DND-41 (cell line): ENCODE measurements around the gene GRIN1.

ENCODE experiments used
- ATAC-seq: fragments of 200-7000 bp; cut with Tn5 transposase; 3 replicates; pipeline ENCODE4 v1.9.1; 2021; ENCODE audit warnings: low read depth; ENCODE audit not compliant: insufficient read depth
- DNase-seq: peaks from one replicate; pipeline ENCODE4 v3.0.0-alpha.2; 2020
- H2AFZ ChIP-seq: 2 replicates; pipeline ENCODE4 v1.6.0; 2012; ENCODE audit warnings: low read depth, low read length
- H3K27ac ChIP-seq: 2 replicates; pipeline ENCODE4 v1.5.1; 2012; ENCODE audit warnings: low read length, inconsistent platforms
- H3K27me3 ChIP-seq: fragments of 200-600 bp; sonication (generic); 2 replicates; pipeline ENCODE4 v1.6.0; 2012; ENCODE audit warnings: low read length, mild to moderate bottlenecking, inconsistent platforms; ENCODE audit not compliant: insufficient read depth, poor library complexity
- H3K36me3 ChIP-seq: 2 replicates; pipeline ENCODE4 v1.5.1; 2012; ENCODE audit warnings: low read length, inconsistent platforms; ENCODE audit not compliant: insufficient read depth
- H3K4me1 ChIP-seq: 2 replicates; pipeline ENCODE4 v1.5.1; 2012; ENCODE audit warnings: mild to moderate bottlenecking, low read length; ENCODE audit not compliant: insufficient read depth
- H3K4me2 ChIP-seq: 2 replicates; pipeline ENCODE4 v1.6.0; 2012; ENCODE audit warnings: mild to moderate bottlenecking, moderate library complexity, low read length, inconsistent platforms; ENCODE audit not compliant: insufficient read depth
- H3K4me3 ChIP-seq, 2 experiments: fragments of 200-600 bp in 1 of 2; shearing (Covaris generic) in 1 of 2; 2 replicates each; pipeline ENCODE4 v1.5.1; 2012 to 2016; ENCODE audit warnings: inconsistent platforms in 2 of 2, low read length in 2 of 2, mild to moderate bottlenecking in 2 of 2, low read depth in 1 of 2, moderate library complexity in 1 of 2
- H3K79me2 ChIP-seq: 2 replicates; pipeline ENCODE4 v1.6.0; 2012; ENCODE audit warnings: low read length, inconsistent platforms; ENCODE audit not compliant: insufficient read depth
- H3K9ac ChIP-seq: 2 replicates; pipeline ENCODE4 v1.6.0; 2012; ENCODE audit warnings: low read depth, mild to moderate bottlenecking, inconsistent platforms, low read length, moderate library complexity
- H3K9me3 ChIP-seq: 2 replicates; pipeline ENCODE4 v1.5.1; 2012; ENCODE audit warnings: low read length, moderate library complexity, mild to moderate bottlenecking, inconsistent platforms; ENCODE audit not compliant: insufficient read depth, severe bottlenecking
- H4K20me1 ChIP-seq: 2 replicates; pipeline ENCODE4 v1.6.0; 2012; ENCODE audit warnings: low read length; ENCODE audit not compliant: insufficient read depth
- EZH2 ChIP-seq: IDR thresholded peaks from 3 replicates; pipeline ENCODE4 v1.6.1; 2012; ENCODE audit warnings: borderline replicate concordance, low read depth, mild to moderate bottlenecking, moderate library complexity, low read length, inconsistent platforms; ENCODE audit not compliant: severe bottlenecking
- TF ChIP-seq, protein P1 (sequence below): IDR thresholded peaks from 2 replicates; pipeline ENCODE4 v1.5.1; 2012; ENCODE audit warnings: borderline replicate concordance, low read length, moderate library complexity, mild to moderate bottlenecking; ENCODE audit not compliant: poor library complexity, severe bottlenecking; ENCODE audit errors: extremely low read depth

Gene GRIN1

DNA sequence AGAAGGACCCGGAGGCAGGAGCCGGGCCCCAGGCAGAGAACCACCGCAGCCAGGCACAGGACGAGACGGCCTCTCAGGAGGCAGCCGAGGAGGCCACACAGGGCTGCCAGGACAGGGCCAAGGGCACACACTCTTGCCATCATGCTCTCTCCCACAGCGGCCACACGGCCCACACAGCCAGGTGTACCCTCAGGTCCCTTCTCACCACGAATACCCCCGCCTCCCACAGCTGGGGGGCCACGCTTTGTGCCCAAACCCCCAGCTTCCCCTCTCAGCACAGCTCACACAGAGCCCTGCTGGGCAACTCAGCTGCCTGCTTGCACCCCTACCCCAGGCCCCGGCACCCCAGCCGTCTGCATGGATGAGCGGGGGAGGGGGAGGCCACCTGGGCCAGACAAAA, 54.8 kb downstream of the GRIN1 start:
- no peak overlapping the region for H2AFZ ChIP-seq
- H3K4me3 ChIP-seq, result no peak overlapping the region
- H3K27ac ChIP-seq, result no peak overlapping the region
- TF ChIP-seq, protein P1, sequence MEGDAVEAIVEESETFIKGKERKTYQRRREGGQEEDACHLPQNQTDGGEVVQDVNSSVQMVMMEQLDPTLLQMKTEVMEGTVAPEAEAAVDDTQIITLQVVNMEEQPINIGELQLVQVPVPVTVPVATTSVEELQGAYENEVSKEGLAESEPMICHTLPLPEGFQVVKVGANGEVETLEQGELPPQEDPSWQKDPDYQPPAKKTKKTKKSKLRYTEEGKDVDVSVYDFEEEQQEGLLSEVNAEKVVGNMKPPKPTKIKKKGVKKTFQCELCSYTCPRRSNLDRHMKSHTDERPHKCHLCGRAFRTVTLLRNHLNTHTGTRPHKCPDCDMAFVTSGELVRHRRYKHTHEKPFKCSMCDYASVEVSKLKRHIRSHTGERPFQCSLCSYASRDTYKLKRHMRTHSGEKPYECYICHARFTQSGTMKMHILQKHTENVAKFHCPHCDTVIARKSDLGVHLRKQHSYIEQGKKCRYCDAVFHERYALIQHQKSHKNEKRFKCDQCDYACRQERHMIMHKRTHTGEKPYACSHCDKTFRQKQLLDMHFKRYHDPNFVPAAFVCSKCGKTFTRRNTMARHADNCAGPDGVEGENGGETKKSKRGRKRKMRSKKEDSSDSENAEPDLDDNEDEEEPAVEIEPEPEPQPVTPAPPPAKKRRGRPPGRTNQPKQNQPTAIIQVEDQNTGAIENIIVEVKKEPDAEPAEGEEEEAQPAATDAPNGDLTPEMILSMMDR, result no peak
- TF ChIP-seq EZH2, result no peak
- H3K4me2 ChIP-seq, result no peak overlapping the region
- peaks cover 35% of the 10 kb centered on the region for H3K4me1 ChIP-seq
- H4K20me1 ChIP-seq, result peaks cover 36% of the 10 kb centered on the region
- ATAC-seq (no peak), DNase-seq (no peak)
- peaks cover 27% of the 10 kb centered on the region for H3K36me3 ChIP-seq
- H3K9ac ChIP-seq, result no peak overlapping the region
- H3K79me2 ChIP-seq, result peaks cover 22% of the 10 kb centered on the region
- H3K27me3 ChIP-seq, result no peaks in the 10 kb centered on the region
- H3K9me3 ChIP-seq, result no peaks in the 10 kb centered on the region

DNA sequence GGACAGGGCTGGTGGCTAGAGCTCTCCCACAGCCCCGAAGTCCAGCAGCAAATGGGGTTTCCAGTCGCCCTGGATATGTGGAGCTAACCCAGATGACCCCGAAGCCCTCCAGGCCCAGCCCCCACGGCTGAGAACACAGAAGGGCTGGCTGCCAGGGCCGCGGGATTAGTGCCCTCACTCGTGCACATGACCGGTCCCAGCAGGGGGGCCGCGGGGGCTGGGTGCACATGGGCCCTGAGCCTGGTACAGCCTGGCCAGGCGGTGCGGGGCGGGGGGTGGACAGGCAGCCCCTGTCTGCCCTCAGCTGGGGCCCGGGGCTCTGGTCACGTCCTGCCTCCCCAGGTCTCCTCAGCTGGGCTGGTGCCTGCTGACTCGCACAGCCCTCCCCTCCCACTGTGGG, 55.4 kb downstream of the GRIN1 start:
- Histone ChIP-seq H3K79me2 (peaks cover 20% of the 10 kb centered on the region), H2AFZ (no peak overlapping the region), H3K27ac (no peak overlapping the region), H4K20me1 (peaks cover 36% of the 10 kb centered on the region), H3K36me3 (peaks cover 22% of the 10 kb centered on the region), H3K9ac (no peak overlapping the region), H3K4me2 (no peak overlapping the region), H3K4me1 (peaks cover 36% of the 10 kb centered on the region), H3K27me3 (no peaks in the 10 kb centered on the region), H3K9me3 (no peaks in the 10 kb centered on the region), H3K4me3 (no peak overlapping the region)
- TF ChIP-seq EZH2, result no peak
- TF ChIP-seq, protein P1, result no peak
- DNase-seq (no peak), ATAC-seq (no peak)

DNA sequence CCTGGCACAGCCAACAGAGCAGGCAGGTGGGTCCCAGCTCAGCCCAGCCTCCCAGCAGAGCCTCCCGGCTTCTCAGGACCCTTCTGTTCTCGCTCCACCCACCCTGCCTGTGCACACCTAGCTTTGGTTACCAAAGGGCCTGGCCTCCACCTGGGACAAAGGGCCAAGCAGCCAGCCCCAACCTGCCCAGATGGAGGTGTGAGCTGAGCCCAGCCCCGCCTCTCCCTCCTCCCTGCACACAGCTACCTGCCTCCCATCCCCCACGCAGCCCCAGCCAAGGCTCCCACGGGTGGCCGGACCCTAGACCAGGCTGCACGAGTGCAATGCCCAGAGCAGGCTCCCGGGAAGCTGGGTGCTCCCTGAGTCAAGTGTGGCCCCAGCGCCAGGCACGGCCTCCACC, 56.0 kb downstream of the GRIN1 start:
- Histone ChIP-seq H3K9ac (no peak overlapping the region), H3K4me1 (peaks cover 36% of the 10 kb centered on the region), H3K9me3 (no peaks in the 10 kb centered on the region), H3K27ac (no peak overlapping the region), H3K27me3 (no peaks in the 10 kb centered on the region), H4K20me1 (peaks cover 34% of the 10 kb centered on the region), H2AFZ (no peak overlapping the region), H3K4me2 (no peak overlapping the region), H3K79me2 (peaks cover 15% of the 10 kb centered on the region; the same call in 1 of the 2 replicates), H3K36me3 (peaks cover 16% of the 10 kb centered on the region), H3K4me3 (no peak overlapping the region)
- no peak for ATAC-seq
- TF ChIP-seq EZH2, result no peak
- TF ChIP-seq, protein P1, result no peak
- no peak for DNase-seq

DNA sequence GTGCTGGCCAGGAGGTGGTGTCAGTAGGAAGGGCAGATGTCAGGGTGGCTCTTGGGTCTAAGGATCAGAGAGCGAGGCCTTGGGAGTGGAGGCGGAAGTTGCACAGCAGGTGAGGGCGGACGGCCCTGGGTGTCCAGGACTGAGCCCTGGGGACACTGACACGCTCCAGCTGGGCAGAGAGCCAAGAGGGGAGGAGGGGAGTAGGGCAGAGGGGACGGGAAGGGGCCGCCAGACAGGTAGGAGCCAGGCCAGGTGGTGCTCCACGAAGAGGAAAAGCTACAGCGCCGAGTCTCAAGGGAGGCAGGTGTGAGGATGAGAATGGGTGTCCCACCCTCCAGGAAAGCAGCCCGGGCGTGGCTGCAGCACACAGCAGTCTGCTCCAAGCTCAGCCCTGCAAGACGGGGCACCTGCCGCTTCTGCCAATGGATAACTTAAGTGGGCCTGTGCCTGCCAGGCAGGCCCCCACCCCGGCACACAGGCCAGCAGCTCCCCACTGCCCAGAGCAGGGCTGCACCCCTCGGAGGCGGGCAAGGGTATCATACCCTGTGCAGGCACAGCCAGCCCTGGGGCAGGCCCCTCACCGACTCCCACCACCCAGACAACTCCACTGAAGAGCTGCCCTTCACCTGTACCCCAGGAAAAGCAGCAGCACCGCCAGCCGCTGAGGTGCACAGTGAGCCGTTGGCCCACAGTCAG, 56.7 kb downstream of the GRIN1 start:
- no peaks in the 10 kb centered on the region for H3K27me3 ChIP-seq
- no peak overlapping the region for H2AFZ ChIP-seq
- no peak overlapping the region for H3K9ac ChIP-seq
- H3K4me1 ChIP-seq, result peaks cover 29% of the 10 kb centered on the region
- TF ChIP-seq, protein P1, result no peak
- TF ChIP-seq EZH2, result no peak
- ATAC-seq (no peak), DNase-seq (no peak)
- H4K20me1 ChIP-seq, result peaks cover 27% of the 10 kb centered on the region
- no peak overlapping the region for H3K27ac ChIP-seq
- no peak overlapping the region for H3K4me3 ChIP-seq
- H3K9me3 ChIP-seq, result no peaks in the 10 kb centered on the region
- no peak overlapping the region for H3K4me2 ChIP-seq
- peaks cover 9% of the 10 kb centered on the region for H3K36me3 ChIP-seq
- peaks cover 12% of the 10 kb centered on the region; the same call in 1 of the 2 replicates for H3K79me2 ChIP-seq
